Prostate gland (tissue), 2 donors: ENCODE measurements around the gene IL21R.

Experiments
- CTCF ChIP-seq, 4 experiments: fragments of 200-600 bp in 2 of 4; fragments of 450-650 bp in 2 of 4; sonication (generic) in 2 of 4; IDR thresholded peaks; 1 replicate in 3 of 4; 2 replicates in 1 of 4; pipeline ENCODE4 v1.5.1; 2016 to 2019; ENCODE audit warnings: antibody characterized with exemption in 4 of 4, mild to moderate bottlenecking in 2 of 4, moderate library complexity in 2 of 4
- POLR2A ChIP-seq: fragments of 450-650 bp; IDR thresholded peaks from one replicate; pipeline ENCODE4 v1.6.1; 2016; ENCODE audit warnings: antibody characterized with exemption, mild to moderate bottlenecking
- POLR2AphosphoS5 ChIP-seq: sonication (generic); formaldehyde crosslinking; IDR thresholded peaks from one replicate; pipeline ENCODE4 v1.6.1; 2017; ENCODE audit warnings: antibody characterized with exemption

GRCh38 chr16:27489906-27490305 is 87.9 kb downstream of the IL21R start:
- TF ChIP-seq CTCF (IDR thresholded peaks at IDR 0.05) = no peak
- TF ChIP-seq POLR2A = no peak
- no peak for TF ChIP-seq POLR2AphosphoS5
